Subcutaneous adipose tissue (tissue), 4 donors: ENCODE measurements around the gene OR5AL1. TPM values are rescaled to one million over a fixed set of nuclear protein-coding genes. Genes with fewer than 3 reads are reported as not detected.

Experiments
- CTCF ChIP-seq: fragments of 450-650 bp; IDR thresholded peaks from one replicate; pipeline ENCODE4 v1.5.1; 2016; ENCODE audit warnings: low read depth, mild to moderate bottlenecking, control low read depth, antibody characterized with exemption, moderate library complexity
- total RNA-seq, 4 donors: library from RNA; depleted of rRNA; stranded (reverse); fragments of >200 nt; gene quantifications; one replicate each; pipeline ENCODE4 v1.1.0, GENCODE V29; 2016

OR5AL1 gene
- total RNA-seq, 4 donors from 2014 or later: not detected

GRCh38 chr11:56453521-56453920, 41.0 kb downstream of the OR5AL1 start:
- TF ChIP-seq CTCF: no peak

- TF ChIP-seq CTCF: no peak
Measured at GRCh38 chr11:56457076-56457475, 44.6 kb downstream of the OR5AL1 start.

Other genes starting within 250 kb of the OR5AL1 start
- not detected for gene OR5J2, start 236.1 kb upstream of the OR5AL1 start, total RNA-seq
- gene OR5T2, start 178.4 kb upstream of the OR5AL1 start, total RNA-seq: not detected
- not detected for gene OR5T3, start 160.4 kb upstream of the OR5AL1 start, total RNA-seq
- not detected for gene OR5T1, start 138.5 kb upstream of the OR5AL1 start, total RNA-seq
- not detected for gene OR8H1, start 120.4 kb upstream of the OR5AL1 start, total RNA-seq
- gene OR8K3, start 97.6 kb upstream of the OR5AL1 start, total RNA-seq: not detected
- not detected for gene OR8K1, start 66.7 kb upstream of the OR5AL1 start, total RNA-seq
- not detected for gene OR8J1, start 58.4 kb upstream of the OR5AL1 start, total RNA-seq
- gene OR8U1, start 37.1 kb upstream of the OR5AL1 start, total RNA-seq: not detected
- not detected for gene OR5M3, start 60.7 kb downstream of the OR5AL1 start, total RNA-seq
- not detected for gene OR5M8, start 78.7 kb downstream of the OR5AL1 start, total RNA-seq
- not detected for gene OR5M11, start 130.6 kb downstream of the OR5AL1 start, total RNA-seq
- gene OR5M10, start 165.0 kb downstream of the OR5AL1 start, total RNA-seq: not detected
- not detected for gene OR5M1, start 202.2 kb downstream of the OR5AL1 start, total RNA-seq
- gene OR5AP2, start 229.7 kb downstream of the OR5AL1 start, total RNA-seq: not detected